Measurements from ENCODE around the gene SPPL2C.

SPPL2C gene

GRCh38 chr17:45828582-45829133 lies 16.0 kb upstream of the SPPL2C start:
- no peak for DNase-seq (ENCODE audit: low spot score)

DNA sequence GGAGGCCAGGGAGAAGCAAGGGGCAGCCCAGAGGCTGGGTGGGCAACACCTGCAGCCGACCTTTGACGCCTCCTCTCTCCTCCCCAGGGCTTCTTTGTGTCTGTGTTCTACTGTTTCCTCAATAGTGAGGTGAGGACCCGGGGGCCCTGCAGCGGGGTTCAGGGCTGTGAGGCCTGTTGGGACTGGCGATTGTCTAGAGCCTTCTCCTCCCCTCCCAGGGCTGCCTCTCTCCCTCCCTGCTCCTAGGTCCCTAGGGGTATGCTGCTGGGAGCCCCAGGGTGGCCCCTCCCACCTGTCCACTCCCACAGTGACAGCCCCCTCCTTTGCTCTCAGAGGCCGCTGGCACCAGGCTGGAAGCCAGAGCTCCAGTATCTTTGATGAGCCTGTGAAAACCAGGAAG lies 10.8 kb upstream of the SPPL2C start:
- DNase-seq (ENCODE audit: low spot score): no peak

DNA sequence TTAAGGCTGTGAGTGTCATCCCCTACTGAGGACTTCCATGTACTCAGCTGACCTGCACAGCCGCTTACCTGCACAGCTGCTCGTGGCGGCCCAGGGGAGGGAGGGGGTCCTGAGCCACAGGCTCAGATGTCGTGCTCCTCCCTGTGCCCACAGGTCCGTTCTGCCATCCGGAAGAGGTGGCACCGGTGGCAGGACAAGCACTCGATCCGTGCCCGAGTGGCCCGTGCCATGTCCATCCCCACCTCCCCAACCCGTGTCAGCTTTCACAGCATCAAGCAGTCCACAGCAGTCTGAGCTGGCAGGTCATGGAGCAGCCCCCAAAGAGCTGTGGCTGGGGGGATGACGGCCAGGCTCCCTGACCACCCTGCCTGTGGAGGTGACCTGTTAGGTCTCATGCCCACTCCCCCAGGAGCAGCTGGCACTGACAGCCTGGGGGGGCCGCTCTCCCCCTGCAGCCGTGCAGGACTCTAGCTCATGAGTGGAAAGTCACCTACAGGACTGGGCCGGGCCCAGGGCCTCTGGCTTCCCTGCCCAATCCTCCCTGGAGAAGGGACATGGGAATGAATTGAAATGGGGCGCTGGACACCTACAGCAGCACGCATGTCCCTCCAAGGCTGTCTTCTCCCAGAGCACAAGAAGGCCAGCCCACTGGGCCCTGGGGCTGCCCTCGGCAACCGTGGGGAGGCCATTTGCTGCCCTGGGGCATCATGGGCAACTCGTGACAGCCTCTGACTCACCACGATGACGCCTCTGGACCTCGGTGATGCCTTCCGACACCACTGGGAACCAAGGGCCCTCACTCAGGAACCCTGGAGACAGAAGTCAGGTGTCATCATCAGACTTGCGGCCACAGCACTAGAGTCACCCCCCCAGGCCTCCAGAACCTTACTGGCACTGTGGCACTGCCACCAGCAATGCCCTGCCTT lies 9.9 kb upstream of the SPPL2C start:
- DNase-seq (ENCODE audit: low spot score): no peak

DNA sequence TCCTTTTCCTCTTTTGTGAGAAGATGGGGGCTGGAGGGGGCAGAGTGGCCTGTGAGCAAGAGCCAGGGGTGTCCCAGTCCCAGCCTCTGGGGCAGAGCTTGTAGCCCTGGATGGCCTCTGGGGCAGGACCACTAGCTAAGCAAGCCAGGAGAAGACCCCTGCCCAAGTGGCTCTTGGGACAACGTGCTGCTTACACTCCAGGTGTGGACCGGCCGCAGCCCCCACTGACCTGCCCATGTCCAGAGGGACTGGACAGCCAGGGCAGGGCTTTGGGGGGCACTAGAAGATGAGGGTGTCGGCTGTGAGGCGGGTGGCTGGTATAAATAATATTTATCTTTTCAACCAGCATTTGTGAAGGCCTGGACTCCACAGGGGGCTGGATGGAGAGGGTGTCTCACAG lies 9.2 kb upstream of the SPPL2C start:
- DNase-seq (ENCODE audit: low spot score): no peak

DNA sequence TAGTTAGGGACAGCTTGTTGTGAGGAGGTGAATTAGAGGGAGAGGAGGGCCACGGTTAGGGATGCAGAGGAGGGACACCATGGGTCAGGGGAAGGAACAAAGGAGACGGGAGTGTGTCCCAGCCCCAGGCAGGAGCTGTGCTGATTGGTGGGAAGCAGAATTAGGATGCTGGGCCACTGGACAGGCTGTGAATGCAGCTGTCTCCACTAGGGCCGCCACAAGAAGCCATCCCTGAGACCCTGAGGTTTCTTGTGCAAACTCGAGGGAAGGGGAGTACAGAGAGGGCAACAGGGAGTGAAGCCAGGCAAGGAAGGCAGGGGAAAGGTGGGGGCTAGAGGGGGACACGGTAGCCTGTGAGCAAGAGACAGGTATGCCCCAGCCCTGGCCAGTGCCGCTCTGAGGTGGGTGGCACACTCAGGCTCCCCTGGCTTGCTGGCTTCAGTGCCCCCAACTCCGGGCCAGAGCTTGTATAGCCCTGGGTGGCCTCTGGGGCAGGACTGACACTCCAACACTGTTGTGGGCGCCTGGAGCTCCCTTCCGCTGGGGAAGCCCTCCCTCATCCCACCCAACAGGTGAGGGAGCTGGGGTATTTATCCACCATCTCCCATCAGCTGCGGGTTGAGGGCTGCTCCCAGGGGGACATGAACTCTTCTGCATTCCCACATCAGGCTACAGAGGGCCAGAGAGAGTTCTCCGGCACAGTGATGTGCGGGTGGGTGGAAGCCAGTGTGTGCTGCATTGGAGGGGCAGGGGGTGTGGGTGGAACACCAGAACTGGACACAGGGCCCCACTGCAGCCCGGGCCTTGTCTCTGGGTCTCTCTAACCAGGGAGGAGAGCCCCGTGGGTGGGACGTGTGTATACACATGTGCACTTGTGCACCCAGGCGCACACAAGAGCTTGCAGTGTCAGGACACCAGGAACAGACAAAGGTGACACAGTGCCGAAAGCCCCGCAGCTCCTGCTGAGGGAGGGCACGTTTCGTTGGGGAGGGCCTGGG lies 8.3 kb upstream of the SPPL2C start:
- no peak for DNase-seq (ENCODE audit: low spot score)

GRCh38 chr17:45837187-45837586 lies 7.5 kb upstream of the SPPL2C start:
- no peak for DNase-seq (ENCODE audit: low spot score)

DNA sequence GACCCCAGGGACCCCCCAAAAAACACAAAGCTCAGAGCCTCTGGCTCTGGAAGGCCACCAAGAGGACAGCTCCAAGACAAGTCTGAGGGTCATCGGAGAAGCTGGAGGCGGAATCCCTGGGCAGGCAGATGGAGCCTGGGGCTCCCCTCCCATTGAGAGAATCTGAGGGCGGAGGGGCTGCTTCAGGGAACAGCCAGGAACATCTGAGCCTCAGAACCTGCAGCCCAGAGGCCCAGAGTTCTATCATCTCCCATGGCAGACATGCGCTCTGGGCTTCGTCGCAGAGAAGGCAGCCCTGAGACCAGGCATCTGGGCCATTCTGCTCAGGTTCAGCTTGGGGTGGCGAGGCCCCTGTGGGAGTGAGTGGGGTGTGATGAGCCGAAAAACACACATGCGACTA lies 7.1 kb upstream of the SPPL2C start:
- no peak for DNase-seq (ENCODE audit: low spot score)

DNA sequence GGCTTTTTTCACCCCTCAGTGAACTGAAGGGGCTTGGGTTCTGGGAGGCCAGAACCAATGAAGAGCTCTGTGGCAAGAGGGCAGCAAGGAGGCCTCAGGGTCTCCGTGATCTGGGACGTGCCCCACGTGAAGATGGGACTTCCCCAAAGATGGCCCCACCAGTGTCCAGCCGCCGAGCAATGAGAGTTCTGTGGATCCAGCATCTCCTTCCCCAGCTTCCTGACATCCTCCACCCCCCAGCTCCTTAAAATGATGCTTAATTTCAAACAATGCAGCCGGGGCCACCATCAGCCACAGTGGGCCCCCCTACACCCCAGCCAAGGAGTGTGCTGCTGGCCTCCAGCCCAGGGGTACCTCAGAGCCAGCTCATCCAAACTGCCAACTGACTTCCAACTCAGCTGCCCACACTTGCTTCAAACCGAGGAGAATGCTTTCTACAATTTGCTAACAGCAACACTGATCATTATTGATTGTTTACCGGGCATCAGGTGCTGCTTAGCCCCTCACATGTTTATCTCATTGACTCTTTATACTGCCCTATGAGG lies 5.9 kb upstream of the SPPL2C start:
- DNase-seq (ENCODE audit: low spot score): peak; percentile 43

GRCh38 chr17:45839442-45839841 lies 5.2 kb upstream of the SPPL2C start:
- DNase-seq (ENCODE audit: low spot score): no peak

DNA sequence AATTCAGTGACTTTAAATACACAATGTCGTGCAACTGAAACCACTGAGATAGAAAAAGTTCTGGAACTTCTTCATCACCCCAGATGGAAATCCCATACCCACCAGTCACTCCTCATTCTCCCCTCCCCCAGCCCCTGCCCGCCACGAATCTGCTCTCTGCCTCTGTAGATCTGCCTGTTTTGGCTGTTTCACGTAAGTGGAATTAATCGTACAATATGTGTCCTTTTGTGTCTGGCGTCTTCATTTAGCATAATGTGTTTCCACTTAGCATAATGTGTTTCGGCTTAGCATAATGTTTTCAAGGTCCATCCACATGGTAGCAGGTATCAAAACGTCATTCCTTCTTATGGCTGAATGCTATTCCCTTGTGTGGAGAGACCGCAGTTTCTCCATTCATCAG lies 3.5 kb upstream of the SPPL2C start:
- no peak for DNase-seq (ENCODE audit: low spot score)

DNA sequence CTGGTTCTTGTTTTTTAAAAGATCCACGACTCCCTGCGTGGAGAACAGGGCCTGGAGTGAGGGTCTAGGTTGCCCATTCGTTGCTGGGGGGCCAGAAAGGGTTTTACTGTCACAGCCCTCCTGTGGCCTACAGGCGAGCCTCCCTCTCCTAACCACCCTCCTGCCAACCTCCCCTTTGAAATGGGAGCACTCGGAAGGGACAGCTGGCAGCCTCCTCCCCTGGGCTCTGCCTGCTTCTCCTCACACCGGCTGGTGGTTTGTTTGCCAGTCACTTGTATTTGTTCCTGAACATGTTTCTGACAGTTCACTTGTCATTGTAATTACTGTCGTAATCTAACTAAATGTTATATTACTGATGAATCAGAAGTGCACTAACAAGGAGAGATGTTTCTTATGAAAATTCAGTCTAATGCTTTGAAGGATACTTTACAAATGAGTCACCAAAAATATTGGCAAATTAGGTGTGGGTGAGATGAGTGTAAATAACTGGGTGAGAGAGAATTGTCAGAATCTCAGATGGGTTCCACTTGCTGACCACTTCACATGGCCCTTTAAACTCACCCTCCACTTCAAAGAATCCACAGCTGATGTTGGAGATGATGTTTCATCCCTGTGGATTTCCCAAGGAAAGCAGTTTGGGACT lies 2.7 kb upstream of the SPPL2C start:
- DNase-seq (ENCODE audit: low spot score): peak; percentile 88

DNA sequence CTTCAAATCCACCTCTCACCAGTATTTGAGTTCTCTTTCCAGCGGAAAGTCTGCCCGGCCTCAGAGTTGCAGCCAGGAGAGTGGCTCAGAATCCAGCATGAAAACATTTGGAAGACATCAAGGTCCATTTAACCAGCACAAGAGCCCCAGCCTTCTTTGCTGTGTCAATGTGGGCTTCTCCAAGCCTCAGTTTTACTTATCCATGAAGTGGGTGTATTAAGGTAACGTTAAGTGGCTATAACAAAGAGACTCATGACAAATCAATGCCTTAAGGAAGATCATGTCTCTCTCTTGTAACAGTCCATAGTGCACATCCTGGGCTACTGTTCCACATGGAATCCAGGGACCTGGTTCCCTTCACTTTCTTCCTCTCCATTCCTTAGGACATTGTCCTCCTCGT lies 959 bp upstream of the SPPL2C start:
- no peak for DNase-seq (ENCODE audit: low spot score)

- DNase-seq (ENCODE audit: low spot score): no peak
Observed at GRCh38 chr17:45845376-45846185, 900 bp downstream of the SPPL2C start.

DNA sequence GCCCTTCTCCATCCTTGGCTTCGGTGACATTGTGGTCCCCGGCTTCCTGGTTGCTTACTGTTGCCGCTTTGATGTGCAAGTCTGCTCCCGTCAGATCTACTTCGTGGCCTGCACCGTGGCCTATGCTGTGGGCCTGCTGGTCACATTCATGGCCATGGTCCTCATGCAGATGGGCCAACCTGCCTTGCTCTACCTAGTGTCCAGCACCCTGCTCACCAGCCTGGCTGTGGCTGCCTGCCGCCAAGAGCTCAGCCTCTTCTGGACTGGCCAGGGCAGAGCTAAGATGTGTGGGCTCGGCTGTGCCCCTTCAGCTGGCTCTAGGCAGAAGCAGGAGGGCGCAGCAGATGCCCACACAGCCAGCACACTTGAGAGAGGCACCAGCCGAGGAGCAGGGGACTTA lies 1.5 kb downstream of the SPPL2C start:
- DNase-seq (ENCODE audit: low spot score): no peak

GRCh38 chr17:45846646-45847045 lies 2.0 kb downstream of the SPPL2C start:
- DNase-seq (ENCODE audit: low spot score): no peak

GRCh38 chr17:45847101-45847500 lies 2.4 kb downstream of the SPPL2C start:
- DNase-seq (ENCODE audit: low spot score): no peak

- DNase-seq (ENCODE audit: low spot score): no peak
Observed at GRCh38 chr17:45847747-45848146, 3.1 kb downstream of the SPPL2C start.

- no peak for DNase-seq (ENCODE audit: low spot score)
Observed at GRCh38 chr17:45848405-45848804, 3.7 kb downstream of the SPPL2C start.

- DNase-seq (ENCODE audit: low spot score): peak; percentile 92
Observed at GRCh38 chr17:45848868-45849535, 4.3 kb downstream of the SPPL2C start.

DNA sequence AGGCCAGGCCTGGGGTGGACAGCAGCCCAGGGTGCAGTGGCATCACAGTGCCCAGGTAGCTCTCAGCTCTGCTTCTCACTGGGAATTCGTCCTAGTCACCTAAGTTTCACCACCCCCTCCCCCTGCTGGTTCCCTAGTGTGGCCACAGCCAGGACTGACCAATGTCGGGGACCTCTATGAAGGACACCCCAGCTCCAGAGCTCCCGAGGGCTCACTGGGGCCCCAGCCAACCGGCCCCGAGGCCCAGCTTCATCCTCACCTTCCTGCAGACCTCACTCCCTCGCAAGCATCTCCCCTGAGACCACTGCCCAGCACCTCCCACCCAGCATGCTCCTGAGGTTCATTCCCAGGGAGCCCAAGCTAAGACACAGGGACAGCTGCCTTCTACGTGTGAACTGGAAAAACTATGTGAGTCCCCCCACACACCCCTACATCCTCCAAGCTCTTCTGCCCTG lies 4.9 kb downstream of the SPPL2C start:
- DNase-seq (ENCODE audit: low spot score): no peak

Data from cerebellar cortex (tissue), 1 donor.